ENCODE results near the gene PHF12.

PHF12 gene

GRCh38 chr17:28951428-28951990, at the start of gene PHF12:
PHF12 (minus strand) TSS chr17:28951518; CDS start chr17:28950960, 558 bp downstream.
- H3K4me3 ChIP-seq (ENCODE audit: low read depth, low read length) = peak within 1 kb of the TSS; percentile 94
- DNase-seq (ENCODE audit: low read depth) = peak; percentile 100
- TF ChIP-seq CTCF (IDR thresholded peaks at IDR 0.05; ENCODE audit: insufficient read depth, low read depth, low read length, missing control alignments) = no peak

- TF ChIP-seq CTCF (IDR thresholded peaks at IDR 0.05; ENCODE audit: insufficient read depth, low read depth, low read length, missing control alignments) = no peak
- no peak for DNase-seq (ENCODE audit: low read depth)
- H3K4me3 ChIP-seq (ENCODE audit: low read depth, low read length) = no peak overlapping the region
Measured at GRCh38 chr17:29000973-29001372, 49.7 kb upstream of the PHF12 start.

GRCh38 chr17:28999206-28999605, 47.9 kb upstream of the PHF12 start:
- no peak for DNase-seq (ENCODE audit: low read depth)
- no peak for TF ChIP-seq CTCF (IDR thresholded peaks at IDR 0.05; ENCODE audit: insufficient read depth, low read depth, low read length, missing control alignments)
- no peak overlapping the region for H3K4me3 ChIP-seq (ENCODE audit: low read depth, low read length)

GRCh38 chr17:28997806-28998205, 46.5 kb upstream of the PHF12 start:
- no peak overlapping the region for H3K4me3 ChIP-seq (ENCODE audit: low read depth, low read length)
- TF ChIP-seq CTCF (IDR thresholded peaks at IDR 0.05; ENCODE audit: insufficient read depth, low read depth, low read length, missing control alignments) = no peak
- DNase-seq (ENCODE audit: low read depth) = no peak

- TF ChIP-seq CTCF (IDR thresholded peaks at IDR 0.05; ENCODE audit: insufficient read depth, low read depth, low read length, missing control alignments) = no peak
- no peak overlapping the region for H3K4me3 ChIP-seq (ENCODE audit: low read depth, low read length)
- no peak for DNase-seq (ENCODE audit: low read depth)
Measured at GRCh38 chr17:28996554-28997096, 45.3 kb upstream of the PHF12 start.

- no peak for TF ChIP-seq CTCF (IDR thresholded peaks at IDR 0.05; ENCODE audit: insufficient read depth, low read depth, low read length, missing control alignments)
- H3K4me3 ChIP-seq (ENCODE audit: low read depth, low read length) = no peak overlapping the region
- no peak for DNase-seq (ENCODE audit: low read depth)
Measured at GRCh38 chr17:28993645-28994426, 42.5 kb upstream of the PHF12 start.

Measured in GM12865 (cell line).